GM18873 (cell line): ENCODE results near the gene SARDH.

Experiments
- ATAC-seq: cut with Tn5 transposase; IDR thresholded peaks from one replicate; pipeline ENCODE4 v1.9.1; 2021; ENCODE audit warnings: mild to moderate bottlenecking, moderate library complexity, moderate number of reproducible peaks; ENCODE audit not compliant: unreplicated experiment, low FRiP score

Gene SARDH

DNA sequence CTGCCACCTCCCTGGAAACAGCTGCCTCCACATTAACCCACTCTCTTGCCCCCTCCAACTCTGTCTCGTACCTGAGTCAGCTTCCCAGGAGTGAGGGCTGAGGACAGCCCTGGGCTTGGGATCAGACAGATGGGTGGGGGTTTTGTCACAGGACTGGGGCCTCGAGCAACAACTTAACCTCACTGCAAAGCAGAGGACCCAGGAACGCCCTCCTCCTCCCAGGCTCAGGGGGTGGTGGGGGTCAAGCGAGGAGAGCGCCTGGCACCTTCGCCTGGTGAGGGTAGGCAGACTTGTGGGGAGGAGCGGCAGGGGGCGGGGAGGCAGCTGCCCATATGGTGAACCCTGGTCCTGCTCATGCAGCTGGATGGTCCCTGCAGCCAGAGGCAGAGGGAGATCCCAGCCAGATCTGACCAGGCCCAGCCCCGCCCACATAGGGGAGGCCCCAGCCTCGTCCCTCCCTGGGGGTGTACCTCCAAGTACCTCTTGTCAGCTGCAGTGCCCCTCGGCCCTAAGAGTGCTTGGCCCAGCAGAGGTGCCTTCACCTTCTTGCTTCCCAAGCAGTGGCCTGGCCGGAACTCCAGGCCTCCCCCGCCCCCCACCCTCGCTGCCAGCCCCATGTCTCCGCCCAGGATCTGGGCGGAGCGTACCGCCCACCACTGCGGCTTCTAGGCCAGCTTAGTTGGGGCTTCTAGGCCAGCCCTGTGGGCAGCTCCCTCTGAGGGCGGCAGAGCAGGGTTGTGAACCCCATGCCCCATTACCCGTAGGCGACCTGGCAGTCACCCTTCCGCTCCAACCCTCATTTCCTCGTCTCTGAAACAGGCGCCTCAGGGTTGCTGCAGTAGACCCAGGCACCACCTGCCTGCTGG, at the start of gene SARDH:
Gene SARDH (minus strand): TSS at position 579 of the 866 bp plus-strand sequence. CDS start 4,179 bp downstream, outside the sequence.
- no peak for ATAC-seq

GRCh38 chr9:133787754-133788025, 49.5 kb upstream of the SARDH start:
- no peak for ATAC-seq

DNA sequence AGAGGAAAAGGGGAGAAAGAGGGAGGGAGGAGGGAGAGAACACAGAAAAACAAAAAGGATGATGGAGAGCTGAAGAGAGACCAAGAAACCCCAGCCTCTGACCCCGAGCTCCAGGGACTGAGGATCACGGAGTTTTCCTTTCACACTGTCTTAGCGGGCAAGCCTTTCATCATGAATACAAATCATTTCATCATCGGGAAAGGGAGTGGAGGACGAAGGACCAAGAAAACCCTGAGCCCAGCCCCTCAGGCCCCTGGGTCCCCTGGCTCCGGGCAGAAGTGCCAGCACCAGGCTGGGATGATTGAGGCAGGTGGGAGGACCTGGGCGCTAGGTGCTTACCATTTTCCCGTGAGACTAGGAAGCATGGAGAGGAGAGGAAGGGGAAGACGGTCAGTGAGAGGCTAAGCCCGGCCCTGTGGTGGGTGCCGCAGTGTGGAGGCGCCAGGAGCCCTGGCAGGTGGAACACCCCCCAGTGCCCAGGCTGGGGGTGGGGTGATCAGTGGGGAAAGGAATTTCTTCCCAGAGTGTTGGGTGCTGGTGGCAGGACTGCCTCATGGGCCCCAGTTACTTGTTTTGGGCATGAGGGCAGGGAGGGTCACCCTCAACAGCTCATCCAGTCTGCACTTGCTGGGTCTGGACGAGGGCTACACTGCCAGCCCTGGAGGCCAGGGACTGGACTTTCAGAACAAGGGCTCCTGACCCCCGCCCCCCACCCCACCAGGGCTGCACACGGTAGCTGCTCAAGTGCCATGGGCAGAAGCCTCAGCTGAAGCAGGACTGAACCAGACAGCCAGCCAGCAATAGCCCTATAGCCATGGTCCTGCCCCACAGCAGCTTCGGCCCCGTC, 49.0 kb upstream of the SARDH start:
- no peak for ATAC-seq

GRCh38 chr9:133786371-133786753, 48.2 kb upstream of the SARDH start:
- no peak for ATAC-seq

DNA sequence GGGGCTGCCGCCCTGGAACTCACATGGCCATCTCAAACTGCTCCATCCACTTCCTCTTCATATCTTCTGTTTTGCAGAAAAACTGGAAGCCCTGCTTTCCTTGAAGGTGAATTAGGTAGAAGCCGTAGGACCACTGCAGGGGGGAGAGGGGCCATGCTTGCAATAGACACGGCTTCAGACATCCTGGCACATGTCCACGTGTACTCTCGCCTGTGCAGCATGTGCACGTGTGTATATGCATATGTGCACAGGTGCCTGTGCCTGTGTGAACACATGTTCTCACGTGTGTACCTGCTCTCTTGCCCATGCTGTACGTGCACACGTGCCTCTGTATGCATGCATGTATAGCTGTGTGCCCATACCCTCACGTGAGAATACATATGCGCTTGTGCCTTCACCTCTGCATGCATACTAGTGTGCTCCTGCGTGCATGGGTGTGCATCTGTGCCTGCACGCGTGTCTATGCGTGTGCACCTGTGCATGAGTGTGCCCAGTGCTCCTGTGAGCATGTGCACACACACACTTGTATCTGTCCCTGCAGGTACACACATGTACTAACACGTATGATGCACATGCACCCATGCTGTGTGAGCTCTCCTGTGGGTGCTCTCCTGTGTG, 47.7 kb upstream of the SARDH start:
- no peak for ATAC-seq

DNA sequence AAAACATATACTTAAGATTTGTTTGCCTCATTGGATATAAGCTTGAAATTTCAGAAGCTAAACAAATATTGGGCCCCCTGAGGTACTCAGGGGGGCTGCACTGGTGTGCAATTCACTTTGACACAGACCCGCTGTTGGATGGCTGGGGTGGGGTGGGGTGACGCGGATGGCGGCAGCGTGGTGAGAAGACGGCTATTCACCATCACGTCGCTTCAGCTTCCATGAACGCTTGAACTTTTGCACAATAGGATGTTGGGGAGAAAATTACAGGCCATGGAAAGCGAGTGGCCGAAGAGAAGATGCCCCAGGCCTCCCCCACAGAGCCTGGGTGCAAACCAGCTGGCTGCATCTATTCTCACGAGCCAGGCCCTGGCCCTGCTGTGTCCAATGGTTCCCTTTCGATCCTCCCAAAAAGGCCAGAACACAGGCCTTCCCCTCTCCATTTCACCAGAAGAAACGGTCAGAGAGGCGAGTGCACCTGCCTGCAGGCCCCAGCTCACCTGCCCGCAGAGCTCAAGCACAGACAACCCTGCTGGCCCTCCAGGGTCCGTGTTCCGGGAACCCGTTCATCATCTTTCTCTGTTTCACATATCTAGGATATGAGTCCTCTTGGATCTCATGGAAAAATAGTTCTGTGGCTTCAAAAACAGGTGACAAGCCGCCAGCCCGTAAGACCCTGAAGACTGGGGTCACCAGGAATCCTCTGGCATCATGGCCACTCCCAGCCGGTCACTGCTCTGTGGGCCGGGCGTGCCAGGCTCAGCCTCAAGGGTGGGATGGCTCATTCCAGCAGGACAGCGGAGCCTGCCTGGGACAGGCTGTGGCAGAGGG, 46.8 kb upstream of the SARDH start:
- no peak for ATAC-seq

GRCh38 chr9:133783331-133783731, 45.2 kb upstream of the SARDH start:
- ATAC-seq: no peak

- no peak for ATAC-seq
Measured at GRCh38 chr9:133782157-133783130, 44.3 kb upstream of the SARDH start.

DNA sequence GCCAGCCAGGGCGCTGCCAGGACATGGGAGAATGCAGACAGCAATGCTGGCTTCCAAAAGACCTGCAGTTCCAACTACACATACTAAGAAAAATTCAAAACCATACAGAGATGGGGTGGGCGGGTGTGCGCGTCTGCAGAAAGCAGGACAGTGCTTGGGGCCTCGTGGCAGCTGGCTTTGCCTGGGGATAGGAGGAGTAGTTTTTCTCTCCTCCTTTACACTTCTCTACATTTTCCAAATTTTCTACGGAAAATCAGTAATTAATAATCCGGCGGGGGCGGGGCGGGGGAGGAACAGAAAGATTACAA, 43.6 kb upstream of the SARDH start:
- ATAC-seq: no peak

DNA sequence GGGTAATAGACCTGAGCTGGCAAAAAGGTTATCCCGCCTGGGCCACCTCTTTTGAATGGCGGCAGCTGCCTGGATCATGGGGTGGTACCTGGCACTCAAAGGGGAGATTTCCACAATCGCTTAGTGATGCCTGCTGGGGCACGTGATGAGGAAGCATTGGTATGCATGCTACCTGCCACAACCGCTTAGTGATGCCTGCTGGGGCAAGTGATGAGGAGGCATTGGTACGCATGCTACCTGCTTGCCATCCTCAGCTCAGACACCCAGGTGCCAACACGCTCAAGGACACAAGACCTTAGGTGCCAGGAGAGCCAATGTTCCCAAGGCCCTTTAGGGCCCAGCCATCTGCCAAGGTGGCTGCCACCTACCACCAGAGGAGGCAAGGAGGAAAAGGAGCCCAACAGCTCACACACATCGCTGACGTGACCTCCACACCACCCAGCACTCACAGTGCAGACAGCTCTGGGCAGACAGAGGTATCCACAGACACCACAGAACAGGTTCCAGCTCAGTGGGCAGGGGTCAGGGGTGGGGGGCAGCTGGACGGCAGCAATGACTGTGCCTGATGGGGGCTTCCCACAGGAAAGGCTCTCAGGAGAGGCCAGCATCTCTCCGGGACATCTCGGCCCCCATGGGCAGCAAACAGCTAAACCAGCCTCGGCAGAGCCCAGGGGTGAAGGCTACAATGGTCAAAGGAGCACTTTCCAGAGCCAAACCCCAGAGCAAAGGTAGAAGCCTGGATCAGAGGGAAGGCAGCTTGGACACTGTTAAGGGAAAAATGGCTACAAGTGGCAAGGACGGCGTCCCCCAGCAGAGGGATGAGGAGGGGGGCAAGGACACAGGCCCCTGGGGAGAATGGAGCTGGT, 43.0 kb upstream of the SARDH start:
- ATAC-seq: no peak

GRCh38 chr9:133780404-133780945, 42.3 kb upstream of the SARDH start:
- no peak for ATAC-seq

- ATAC-seq: no peak
Measured at GRCh38 chr9:133779516-133780403, 41.6 kb upstream of the SARDH start.

GRCh38 chr9:133779081-133779480, 40.9 kb upstream of the SARDH start:
- ATAC-seq: no peak

- no peak for ATAC-seq
Measured at GRCh38 chr9:133778336-133779013, 40.3 kb upstream of the SARDH start.

- no peak for ATAC-seq
Measured at GRCh38 chr9:133777871-133778270, 39.7 kb upstream of the SARDH start.

DNA sequence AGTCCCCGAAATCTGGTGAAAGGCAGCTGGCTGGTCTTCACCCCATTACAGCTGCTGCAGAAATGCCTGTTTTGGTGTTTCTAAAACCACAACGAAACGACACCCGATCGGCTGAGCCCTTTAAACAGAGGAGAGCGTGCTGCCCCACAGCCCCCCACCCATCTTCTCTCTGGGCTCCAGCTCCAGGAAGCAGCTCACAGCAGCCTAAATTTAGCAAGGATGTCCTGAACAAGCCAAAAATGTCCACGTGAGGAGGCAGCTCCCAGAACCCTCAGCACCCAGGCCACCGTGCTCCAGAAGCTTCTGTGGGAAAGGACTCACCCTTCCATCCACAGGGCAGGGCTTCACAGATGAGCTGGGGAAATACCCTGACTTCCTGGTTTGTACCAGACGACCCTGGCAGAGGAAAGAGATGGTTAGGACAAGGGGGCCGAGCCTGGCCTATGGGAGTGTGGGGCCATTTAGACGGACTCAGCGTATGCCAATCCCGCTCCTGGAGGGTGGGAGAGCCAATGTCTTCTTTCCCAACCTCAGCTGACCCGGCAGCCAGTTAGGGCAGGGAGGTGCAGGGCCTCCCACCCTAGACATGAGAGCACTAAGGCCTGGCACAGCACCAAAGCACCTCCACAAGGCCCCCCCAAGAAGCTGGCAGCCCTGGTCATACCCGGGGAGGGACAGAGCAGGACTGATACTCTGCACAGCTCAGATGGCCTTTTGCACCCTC, 39.1 kb upstream of the SARDH start:
- ATAC-seq: no peak
